HL-60 (cell line): ENCODE results near the gene RNASEH2C.
"Not testable (repeated sequence)": the region's sequence is repeated elsewhere in the genome, so short reads cannot be mapped to it uniquely, and the experiment has no call there.

Experiments
- DNase-seq, 2 experiments: peaks; one replicate each; pipeline ENCODE4 v3.0.0-alpha.2; 2010 to 2020; ENCODE audit warnings: low read depth in 1 of 2, low spot score in 1 of 2
- H3K27ac ChIP-seq: fragments of 250-450 bp; sonication (Bioruptor Pico); replicated peaks from 2 replicates; pipeline ENCODE4 v1.5.1; 2020; ENCODE audit warnings: mild to moderate bottlenecking, moderate library complexity
- H3K27me3 ChIP-seq: fragments of 250-450 bp; sonication (Bioruptor Pico); 2 replicates; pipeline ENCODE4 v1.5.1; 2021; ENCODE audit warnings: mild to moderate bottlenecking, moderate library complexity; ENCODE audit not compliant: insufficient read depth, poor library complexity, severe bottlenecking
- H3K4me3 ChIP-seq: replicated peaks from 2 replicates; pipeline ENCODE4 v1.5.1; 2011; ENCODE audit warnings: mild to moderate bottlenecking, control low read depth, low read length; ENCODE audit not compliant: insufficient read depth
- CTCF ChIP-seq: IDR thresholded peaks from one replicate; pipeline ENCODE4 v1.5.1; 2011; ENCODE audit warnings: low read length, control low read depth, inconsistent platforms; ENCODE audit not compliant: insufficient read depth
- GABPA ChIP-seq: IDR thresholded peaks from 2 replicates; pipeline ENCODE4 v1.6.1; 2012; ENCODE audit warnings: low read depth
- POLR2AphosphoS5 ChIP-seq: IDR thresholded peaks from 2 replicates; pipeline ENCODE4 v1.6.1; 2012; ENCODE audit warnings: low read depth
- REST ChIP-seq: IDR thresholded peaks from 2 replicates; pipeline ENCODE4 v1.6.1; 2012; ENCODE audit warnings: low read depth; ENCODE audit not compliant: insufficient replicate concordance
- SPI1 ChIP-seq: IDR thresholded peaks from 2 replicates; pipeline ENCODE4 v1.6.1; 2012; ENCODE audit warnings: low read depth, mild to moderate bottlenecking, borderline replicate concordance

Gene RNASEH2C

GRCh38 chr11:65696802-65697552, 23.6 kb downstream of the RNASEH2C start:
- H3K27ac ChIP-seq: no peak overlapping the region
- no peak for DNase-seq
- no peaks in the 10 kb centered on the region for H3K27me3 ChIP-seq
- no peak overlapping the region for H3K4me3 ChIP-seq
- TF ChIP-seq REST: no peak
- no peak for TF ChIP-seq GABPA
- no peak for TF ChIP-seq CTCF
- no peak for TF ChIP-seq SPI1
- TF ChIP-seq POLR2AphosphoS5: no peak

- no peaks in the 10 kb centered on the region for H3K27me3 ChIP-seq
- H3K27ac ChIP-seq: no peak overlapping the region
- H3K4me3 ChIP-seq: no peak overlapping the region
- TF ChIP-seq POLR2AphosphoS5 (no peak), SPI1 (no peak), REST (no peak), CTCF (no peak), GABPA (no peak)
- DNase-seq: no peak
These were observed 24.9 kb downstream of the RNASEH2C start for GRCh38 chr11:65695459-65696241.

- H3K27ac ChIP-seq: no peak overlapping the region
- no peak for TF ChIP-seq GABPA
- no peak for TF ChIP-seq POLR2AphosphoS5
- TF ChIP-seq REST: no peak
- no peak for TF ChIP-seq SPI1
- no peak for TF ChIP-seq CTCF
- no peak for DNase-seq
- H3K27me3 ChIP-seq: no peaks in the 10 kb centered on the region
- H3K4me3 ChIP-seq: no peak overlapping the region
These were observed 28.2 kb downstream of the RNASEH2C start for GRCh38 chr11:65692367-65692766.

DNA sequence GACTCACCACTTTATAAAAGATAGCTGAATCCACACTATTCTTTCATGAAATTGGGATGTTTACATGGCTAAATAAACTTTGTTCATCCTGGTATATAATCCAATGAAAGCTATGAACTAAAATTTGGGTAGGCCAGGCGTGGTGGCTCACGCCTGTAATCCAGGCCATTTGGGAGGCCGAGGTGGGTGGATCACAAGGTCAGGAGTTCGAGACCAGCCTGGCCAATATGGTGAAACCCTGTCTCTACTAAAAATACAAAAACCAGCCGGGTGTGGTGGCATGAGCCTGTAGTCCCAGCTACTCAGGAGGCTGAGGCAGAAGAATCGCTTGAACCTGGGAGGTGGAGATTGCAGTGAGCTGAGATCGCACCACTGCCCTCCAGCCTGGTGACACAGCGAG, 28.8 kb downstream of the RNASEH2C start:
- not testable (repeated sequence) for H3K27ac ChIP-seq, H3K4me3 ChIP-seq, DNase-seq, H3K27me3 ChIP-seq
